NCI-H2196 (cell line): ENCODE measurements around the gene RBP5.

Experiments used
- DNase-seq: peaks from one replicate; lab custom pipeline; 2025; ENCODE audit not compliant: unreplicated experiment; lab: John Stamatoyannopoulos, UW

Gene RBP5

GRCh38 chr12:7076493-7076892, 52.2 kb downstream of the RBP5 start:
- no peak for DNase-seq

- DNase-seq, result no peak
These were observed 52.8 kb downstream of the RBP5 start for GRCh38 chr12:7075939-7076338.

- DNase-seq, result no peak
These were observed 53.2 kb downstream of the RBP5 start for GRCh38 chr12:7075518-7075917.

- DNase-seq, result no peak
These were observed 54.7 kb downstream of the RBP5 start for GRCh38 chr12:7073946-7074345.
